Subcutaneous adipose tissue (tissue), 4 donors: ENCODE results near the gene LRMDA. TPM values are rescaled to one million over a fixed set of nuclear protein-coding genes. Genes with fewer than 3 reads are reported as not detected.

Experiments used
- CTCF ChIP-seq: fragments of 450-650 bp; IDR thresholded peaks from one replicate; pipeline ENCODE4 v1.5.1; 2016; ENCODE audit warnings: low read depth, mild to moderate bottlenecking, control low read depth, antibody characterized with exemption, moderate library complexity
- total RNA-seq, 4 donors: library from RNA; depleted of rRNA; stranded (reverse); fragments of >200 nt; gene quantifications; one replicate each; pipeline ENCODE4 v1.1.0, GENCODE V29; 2016

Gene LRMDA
- total RNA-seq, 4 donors from 2014 or later = 17.4 to 92.1 (median 22.8) TPM

GRCh38 chr10:75497997-75498883 is 66.8 kb downstream of the LRMDA start:
- no peak for TF ChIP-seq CTCF

- no peak for TF ChIP-seq CTCF
Observed at GRCh38 chr10:75498884-75499350, 67.5 kb downstream of the LRMDA start.

- TF ChIP-seq CTCF = no peak
Observed at GRCh38 chr10:75499556-75500160, 68.2 kb downstream of the LRMDA start.

- TF ChIP-seq CTCF = no peak
Observed at GRCh38 chr10:75502389-75502788, 71.0 kb downstream of the LRMDA start.

- no peak for TF ChIP-seq CTCF
Observed at GRCh38 chr10:75502838-75503237, 71.4 kb downstream of the LRMDA start.

- no peak for TF ChIP-seq CTCF
Observed at GRCh38 chr10:75505293-75505692, 73.9 kb downstream of the LRMDA start.

GRCh38 chr10:75505840-75506506 is 74.5 kb downstream of the LRMDA start:
- TF ChIP-seq CTCF = no peak
